ENCODE data around the gene STYXL1. TPM values are rescaled to one million over a fixed set of nuclear protein-coding genes. Genes with fewer than 3 reads are reported as not detected.
A peak's percentile ranks its signal among the peaks of the same experiment; 100 is the strongest.

The STYXL1 gene
- total RNA-seq, 2 donors from 2014 or later = 20.8 to 24.7 TPM

- Histone ChIP-seq H3K27me3 (no peaks in the 10 kb centered on the region), H3K4me1 (peaks cover 22% of the 10 kb centered on the region), H3K27ac (peak overlapping the region in 3 of 4 donors; percentile 45 to 71 (median 65)), H3K36me3 (replicated peaks in 1 of 2; ENCODE audit: insufficient read depth in 1 of 2, low read depth in 2 of 2) (no peaks in the 10 kb centered on the region), H3K4me3 (no peak overlapping the region), H3K9me3 (no peaks in the 10 kb centered on the region)
- DNase-seq (no peak), ATAC-seq (no peak)
- WGBS, 2 donors = 79 to 80% methylated on average over 7 to 9 of the region's 9 CpGs
- TF ChIP-seq CTCF (IDR thresholded peaks at IDR 0.05) (no peak), POLR2A (IDR thresholded peaks at IDR 0.05) (no peak)
- intact Hi-C loops (cut with DNase I) = no loop called here
Measured at GRCh38 chr7:75963381-75963995, 84.3 kb downstream of the STYXL1 start.

- DNase-seq = no peak
- Histone ChIP-seq H3K27me3 (no peaks in the 10 kb centered on the region), H3K36me3 (replicated peaks in 1 of 2; ENCODE audit: insufficient read depth in 1 of 2, low read depth in 2 of 2) (no peaks in the 10 kb centered on the region), H3K9me3 (no peaks in the 10 kb centered on the region), H3K27ac (peak overlapping the region in 3 of 4 donors; percentile 45 to 71 (median 65)), H3K4me1 (peaks cover 27% of the 10 kb centered on the region), H3K4me3 (no peak overlapping the region)
- WGBS, 2 donors = 41 to 52% methylated on average over 18 of the region's 18 CpGs
- intact Hi-C loops (cut with DNase I) = no loop called here
- TF ChIP-seq CTCF (IDR thresholded peaks at IDR 0.05) (no peak), POLR2A (IDR thresholded peaks at IDR 0.05) (no peak)
- peak; percentile 19 for ATAC-seq
Measured at GRCh38 chr7:75962607-75963380, 85.0 kb downstream of the STYXL1 start.

- peaks cover 41% of the 10 kb centered on the region for H3K4me1 ChIP-seq
- H3K4me3 ChIP-seq = no peak overlapping the region
- H3K9me3 ChIP-seq = no peaks in the 10 kb centered on the region
- 87 to 95% methylated on average over 7 of the region's 7 CpGs for WGBS, 2 donors
- ATAC-seq (no peak), DNase-seq (no peak)
- H3K36me3 ChIP-seq (replicated peaks in 1 of 2; ENCODE audit: insufficient read depth in 1 of 2, low read depth in 2 of 2) = no peaks in the 10 kb centered on the region
- no peaks in the 10 kb centered on the region for H3K27me3 ChIP-seq
- H3K27ac ChIP-seq = peak overlapping the region in 1 of 4 donors; percentile 65
- intact Hi-C loops (cut with DNase I) = no loop called here
- no peak for TF ChIP-seq CTCF (IDR thresholded peaks at IDR 0.05)
- TF ChIP-seq POLR2A (IDR thresholded peaks at IDR 0.05) = no peak
Measured at GRCh38 chr7:75961218-75961617, 86.6 kb downstream of the STYXL1 start.

GRCh38 chr7:75960372-75960771 lies 87.4 kb downstream of the STYXL1 start:
- Histone ChIP-seq H3K9me3 (no peaks in the 10 kb centered on the region), H3K27me3 (no peaks in the 10 kb centered on the region), H3K36me3 (replicated peaks in 1 of 2; ENCODE audit: insufficient read depth in 1 of 2, low read depth in 2 of 2) (no peaks in the 10 kb centered on the region), H3K4me1 (peaks cover 45% of the 10 kb centered on the region), H3K4me3 (no peak overlapping the region), H3K27ac (no peak overlapping the region)
- ATAC-seq (no peak), DNase-seq (no peak)
- intact Hi-C loops (cut with DNase I) = no loop called here
- TF ChIP-seq CTCF (IDR thresholded peaks at IDR 0.05) = no peak
- TF ChIP-seq POLR2A (IDR thresholded peaks at IDR 0.05) = no peak
- WGBS, 2 donors = 94 to 100% methylated on average over 5 to 6 of the region's 6 CpGs

Data from body of pancreas (tissue), 4 donors.